ENCODE measurements around the gene C1orf105. TPM values are rescaled to one million over a fixed set of nuclear protein-coding genes. Genes with fewer than 3 reads are reported as not detected.

The C1orf105 gene
- total RNA-seq, 1 experiment from 2014 or later: not detected

- CTCF ChIA-PET: interaction anchor here (1.3 kb wide), 1 partner anchor 17 kb away, joined by 4 read pairs; no protein-coding TSS in a partner anchor
- intact Hi-C loops (cut with micrococcal nuclease; ENCODE audit: unreplicated experiment): no loop called here
- TF ChIP-seq CTCF (IDR thresholded peaks at IDR 0.05; ENCODE audit: unreplicated experiment): no peak
- Mint-ChIP-seq H3K27ac (ENCODE audit: unreplicated experiment) (no peak overlapping the region), H3K9me3 (ENCODE audit: low read depth, unreplicated experiment) (no peaks in the 10 kb centered on the region), H3K4me1 (ENCODE audit: low read depth, unreplicated experiment) (peaks cover 16% of the 10 kb centered on the region), H3K27me3 (ENCODE audit: unreplicated experiment) (no peaks in the 10 kb centered on the region), H3K4me3 (ENCODE audit: low read depth, unreplicated experiment) (no peak overlapping the region), H3K36me3 (ENCODE audit: insufficient read depth, unreplicated experiment) (no peaks in the 10 kb centered on the region)
- DNase-seq: no peak
- no TSS peak for BruUV-seq (replicated peaks)
Observed at GRCh38 chr1:172377565-172377964, 42.9 kb upstream of the C1orf105 start.

GRCh38 chr1:172378109-172378760 lies 42.2 kb upstream of the C1orf105 start:
- Mint-ChIP-seq H3K36me3 (ENCODE audit: insufficient read depth, unreplicated experiment) (no peaks in the 10 kb centered on the region), H3K4me1 (ENCODE audit: low read depth, unreplicated experiment) (peaks cover 18% of the 10 kb centered on the region), H3K27me3 (ENCODE audit: unreplicated experiment) (no peaks in the 10 kb centered on the region), H3K9me3 (ENCODE audit: low read depth, unreplicated experiment) (no peaks in the 10 kb centered on the region), H3K27ac (ENCODE audit: unreplicated experiment) (no peak overlapping the region), H3K4me3 (ENCODE audit: low read depth, unreplicated experiment) (no peak overlapping the region)
- TF ChIP-seq CTCF (IDR thresholded peaks at IDR 0.05; ENCODE audit: unreplicated experiment): no peak
- intact Hi-C loops (cut with micrococcal nuclease; ENCODE audit: unreplicated experiment): no loop called here
- no TSS peak for BruUV-seq (replicated peaks)
- no peak for DNase-seq
- CTCF ChIA-PET: no interaction called here

GRCh38 chr1:172380441-172381244 lies 39.8 kb upstream of the C1orf105 start:
- Mint-ChIP-seq H3K9me3 (ENCODE audit: low read depth, unreplicated experiment) (no peaks in the 10 kb centered on the region), H3K27ac (ENCODE audit: unreplicated experiment) (no peak overlapping the region), H3K4me1 (ENCODE audit: low read depth, unreplicated experiment) (peaks cover 24% of the 10 kb centered on the region), H3K27me3 (ENCODE audit: unreplicated experiment) (no peaks in the 10 kb centered on the region), H3K36me3 (ENCODE audit: insufficient read depth, unreplicated experiment) (no peaks in the 10 kb centered on the region), H3K4me3 (ENCODE audit: low read depth, unreplicated experiment) (no peak overlapping the region)
- intact Hi-C loops (cut with micrococcal nuclease; ENCODE audit: unreplicated experiment): no loop called here
- no TSS peak for BruUV-seq (replicated peaks)
- no peak for DNase-seq
- no peak for TF ChIP-seq CTCF (IDR thresholded peaks at IDR 0.05; ENCODE audit: unreplicated experiment)
- CTCF ChIA-PET: interaction anchor here (0.6 to 1.0 kb wide), 2 partner anchors 14 to 136 kb away, joined by 3 to 4 read pairs; no protein-coding TSS in a partner anchor

GRCh38 chr1:172381946-172382345 lies 38.5 kb upstream of the C1orf105 start:
- no peak overlapping the region for H3K27ac Mint-ChIP-seq (ENCODE audit: unreplicated experiment)
- no peaks in the 10 kb centered on the region for H3K9me3 Mint-ChIP-seq (ENCODE audit: low read depth, unreplicated experiment)
- no peaks in the 10 kb centered on the region for H3K27me3 Mint-ChIP-seq (ENCODE audit: unreplicated experiment)
- DNase-seq: no peak
- no peak for TF ChIP-seq CTCF (IDR thresholded peaks at IDR 0.05; ENCODE audit: unreplicated experiment)
- CTCF ChIA-PET: no interaction called here
- no peak overlapping the region for H3K4me3 Mint-ChIP-seq (ENCODE audit: low read depth, unreplicated experiment)
- peaks cover 24% of the 10 kb centered on the region for H3K4me1 Mint-ChIP-seq (ENCODE audit: low read depth, unreplicated experiment)
- intact Hi-C loops (cut with micrococcal nuclease; ENCODE audit: unreplicated experiment): no loop called here
- BruUV-seq (replicated peaks): no TSS peak
- no peaks in the 10 kb centered on the region for H3K36me3 Mint-ChIP-seq (ENCODE audit: insufficient read depth, unreplicated experiment)
